H9 (cell line): ENCODE measurements around the gene REEP3. TPM values are rescaled to one million over a fixed set of nuclear protein-coding genes. Genes with fewer than 3 reads are reported as not detected.

ENCODE experiments used
- DNase-seq: peaks from one replicate; pipeline ENCODE4 v3.0.0-alpha.2; 2017
- H2AFZ ChIP-seq: one replicate; pipeline ENCODE4 v1.6.1; 2013; ENCODE audit warnings: mild to moderate bottlenecking, low read length, control low read depth, moderate library complexity
- H2AK5ac ChIP-seq: 2 replicates; pipeline ENCODE4 v1.6.1; 2013; ENCODE audit warnings: low read length, control low read depth, mixed read lengths; ENCODE audit not compliant: insufficient read length
- H2BK120ac ChIP-seq: one replicate; pipeline ENCODE4 v1.6.1; 2013; ENCODE audit warnings: low read depth, mild to moderate bottlenecking, low read length, control low read depth, inconsistent platforms; ENCODE audit not compliant: poor library complexity, severe bottlenecking
- H2BK12ac ChIP-seq: 2 replicates; pipeline ENCODE4 v1.6.1; 2013; ENCODE audit warnings: low read length, control low read depth, mixed read lengths, low read depth; ENCODE audit not compliant: insufficient read length
- H2BK15ac ChIP-seq: 2 replicates; pipeline ENCODE4 v1.6.1; 2013; ENCODE audit warnings: low read depth, low read length, control low read depth
- H2BK20ac ChIP-seq: one replicate; pipeline ENCODE4 v1.6.1; 2013; ENCODE audit warnings: low read depth, mild to moderate bottlenecking, low read length, control low read depth, inconsistent platforms; ENCODE audit not compliant: poor library complexity, severe bottlenecking
- H2BK5ac ChIP-seq: 2 replicates; pipeline ENCODE4 v1.6.1; 2013; ENCODE audit warnings: low read length, control low read depth, mixed read lengths; ENCODE audit not compliant: insufficient read length
- H3K14ac ChIP-seq: 2 replicates; pipeline ENCODE4 v1.6.1; 2013; ENCODE audit warnings: low read length, control low read depth; ENCODE audit not compliant: insufficient read depth
- H3K18ac ChIP-seq: 2 replicates; pipeline ENCODE4 v1.6.1; 2013; ENCODE audit warnings: low read depth, mild to moderate bottlenecking, mixed read lengths, low read length, control low read depth; ENCODE audit not compliant: insufficient read length
- H3K23ac ChIP-seq: 2 replicates; pipeline ENCODE4 v1.6.1; 2013; ENCODE audit warnings: low read length, control low read depth, mixed read lengths, low read depth; ENCODE audit not compliant: insufficient read length
- H3K23me2 ChIP-seq: 2 replicates; pipeline ENCODE4 v1.6.1; 2013; ENCODE audit warnings: low read depth, mild to moderate bottlenecking, mixed read lengths, low read length, control low read depth; ENCODE audit not compliant: insufficient read length, poor library complexity, severe bottlenecking
- H3K27ac ChIP-seq: 2 replicates; pipeline ENCODE4 v1.5.1; 2013; ENCODE audit warnings: low read length, control low read depth, mixed read lengths, low read depth; ENCODE audit not compliant: insufficient read length
- H3K27me3 ChIP-seq: 2 replicates; pipeline ENCODE4 v1.6.1; 2013; ENCODE audit warnings: low read length, control low read depth, inconsistent platforms; ENCODE audit not compliant: insufficient read depth
- H3K4ac ChIP-seq: 2 replicates; pipeline ENCODE4 v1.6.1; 2013; ENCODE audit warnings: low read depth, mild to moderate bottlenecking, control low read depth, inconsistent platforms, low read length, moderate library complexity
- H3K4me1 ChIP-seq: 2 replicates; pipeline ENCODE4 v1.6.1; 2013; ENCODE audit warnings: low read length, control low read depth, inconsistent platforms; ENCODE audit not compliant: insufficient read depth
- H3K4me2 ChIP-seq: 2 replicates; pipeline ENCODE4 v1.6.1; 2013; ENCODE audit warnings: low read length, control low read depth, mixed read lengths; ENCODE audit not compliant: insufficient read length, insufficient read depth
- H3K56ac ChIP-seq: 2 replicates; pipeline ENCODE4 v1.6.1; 2013; ENCODE audit warnings: low read depth, mild to moderate bottlenecking, mixed read lengths, low read length, control low read depth; ENCODE audit not compliant: insufficient read length
- H3K79me1 ChIP-seq: 2 replicates; pipeline ENCODE4 v1.6.1; 2013; ENCODE audit warnings: low read depth, mild to moderate bottlenecking, moderate library complexity, low read length, control low read depth, inconsistent platforms; ENCODE audit not compliant: insufficient read depth, poor library complexity, severe bottlenecking
- H3K79me2 ChIP-seq: 2 replicates; pipeline ENCODE4 v1.6.1; 2013; ENCODE audit warnings: low read length, control low read depth, inconsistent platforms; ENCODE audit not compliant: insufficient read depth
- H3K9ac ChIP-seq: 2 replicates; pipeline ENCODE4 v1.6.1; 2013; ENCODE audit warnings: low read length, control low read depth, mixed read lengths; ENCODE audit not compliant: insufficient read length; ENCODE audit errors: extremely low read depth
- H3K9me3 ChIP-seq: one replicate; pipeline ENCODE4 v1.6.1; 2013; ENCODE audit warnings: low read depth, low read length, inconsistent platforms; ENCODE audit not compliant: control insufficient read depth
- H3T11ph ChIP-seq: one replicate; pipeline ENCODE4 v1.6.1; 2013; ENCODE audit warnings: mild to moderate bottlenecking, low read length, control low read depth, inconsistent platforms
- H4K20me1 ChIP-seq: one replicate; pipeline ENCODE4 v1.6.1; 2013; ENCODE audit not compliant: control insufficient read depth, insufficient read length, insufficient read depth
- H4K5ac ChIP-seq: 2 replicates; pipeline ENCODE4 v1.6.1; 2013; ENCODE audit warnings: low read depth, mild to moderate bottlenecking, mixed read lengths, low read length, control low read depth; ENCODE audit not compliant: insufficient read length
- H4K8ac ChIP-seq: replicated peaks from 2 replicates; pipeline ENCODE4 v1.6.1; 2013; ENCODE audit warnings: low read length, control low read depth, mixed read lengths, low read depth; ENCODE audit not compliant: insufficient read length
- H4K91ac ChIP-seq: 2 replicates; pipeline ENCODE4 v1.6.1; 2013; ENCODE audit warnings: low read depth, mild to moderate bottlenecking, moderate library complexity, mixed read lengths, low read length, control low read depth; ENCODE audit not compliant: insufficient read length
- H3K27ac Mint-ChIP-seq, 3 experiments: 2 replicates in 2 of 3; 3 replicates in 1 of 3; pipeline ENCODE4 v1.8.0; 2020 to 2021; ENCODE audit warnings: mixed read lengths in 3 of 3, mild to moderate bottlenecking in 1 of 3, moderate library complexity in 1 of 3
- H3K27me3 Mint-ChIP-seq: 2 replicates; pipeline ENCODE4 v1.8.0; 2021; ENCODE audit warnings: low read depth, mild to moderate bottlenecking, moderate library complexity, mixed read lengths
- H3K36me3 Mint-ChIP-seq, 3 experiments: 2 replicates in 2 of 3; 3 replicates in 1 of 3; pipeline ENCODE4 v1.8.0; 2020 to 2021; ENCODE audit warnings: low read depth in 3 of 3, mixed read lengths in 3 of 3; ENCODE audit not compliant: insufficient read depth in 1 of 3
- H3K4me1 Mint-ChIP-seq, 2 experiments: 2 replicates each; pipeline ENCODE4 v1.8.0; 2020; ENCODE audit warnings: mixed read lengths in 2 of 2
- H3K4me3 Mint-ChIP-seq, 2 experiments: 2 replicates in 1 of 2; 3 replicates in 1 of 2; pipeline ENCODE4 v1.8.0; 2020 to 2021; ENCODE audit warnings: mild to moderate bottlenecking in 2 of 2, mixed read lengths in 2 of 2, moderate library complexity in 1 of 2
- H3K9me3 Mint-ChIP-seq, 2 experiments: 2 replicates in 1 of 2; 3 replicates in 1 of 2; pipeline ENCODE4 v1.8.0; 2020; ENCODE audit warnings: mild to moderate bottlenecking in 2 of 2, mixed read lengths in 2 of 2, moderate library complexity in 1 of 2
- WGBS: extraction: QIAGEN DNeasy Blood & Tissue Kit; methylation state at CpG from one replicate; pipeline ENCODE4 v1.1.7; 2013; ENCODE audit warnings: missing lambda C conversion rate, low lambda C conversion rate, mixed read lengths; ENCODE audit not compliant: insufficient read length; ENCODE audit errors: extremely low coverage; 5-methylcytosine and 5-hydroxymethylcytosine counted together
- total RNA-seq: library from RNA; stranded (reverse); gene quantifications from 2 replicates; pipeline ENCODE4 v1.2.1, GENCODE V29; 2021
- TF ChIP-seq, protein P1 (sequence below): fragments of 200-600 bp; sonication (generic); conservative IDR thresholded peaks from 3 replicates; pipeline ENCODE4 v1.8.0; 2021; ENCODE audit warnings: antibody characterized with exemption, mild to moderate bottlenecking

REEP3 gene
- total RNA-seq, 1 experiment from 2014 or later = 21.4 TPM

DNA sequence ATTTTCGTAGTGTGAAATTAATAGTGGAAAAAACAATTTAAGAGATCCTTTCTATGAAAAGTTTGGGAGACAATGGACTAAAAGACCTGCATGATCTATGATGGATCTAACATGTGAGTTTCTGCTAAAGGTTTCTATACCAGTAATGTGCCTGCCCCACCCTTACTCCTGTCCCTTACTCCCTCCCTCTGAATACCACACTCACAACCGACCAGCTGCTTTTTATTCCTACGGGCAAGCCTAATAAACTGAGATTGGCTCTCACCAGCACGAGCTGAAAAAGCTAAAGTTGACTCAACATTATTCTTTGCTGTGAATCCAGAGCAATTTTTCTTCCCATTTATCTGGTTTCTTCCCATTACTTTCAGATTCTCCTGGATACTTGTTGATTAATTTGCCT, 17.8 kb upstream of the REEP3 start:
- Histone ChIP-seq H3K79me2 (peaks cover 9% of the 10 kb centered on the region; the same call in 1 of the 2 replicates), H2BK5ac (no peak overlapping the region), H2BK120ac (no peak overlapping the region), H3K23ac (no peak overlapping the region), H3K9me3 (no peaks in the 10 kb centered on the region), H3K4me2 (no peak overlapping the region), H4K8ac (no peak overlapping the region), H3K27me3 (no peaks in the 10 kb centered on the region), H3K79me1 (no peaks in the 10 kb centered on the region), H3K9ac (no peak overlapping the region), H3K23me2 (no peaks in the 10 kb centered on the region), H2AK5ac (no peak overlapping the region), H4K5ac (no peak overlapping the region), H2AFZ (no peak overlapping the region), H2BK15ac (no peak overlapping the region), H3K27ac (peak overlapping the region; percentile 75), H3K56ac (no peak overlapping the region), H3K4ac (no peak overlapping the region), H3K4me1 (peaks cover 11% of the 10 kb centered on the region; the same call in 1 of the 2 replicates), H2BK12ac (no peak overlapping the region), H4K91ac (no peak overlapping the region), H3K18ac (no peak overlapping the region), H2BK20ac (no peak overlapping the region), H3K14ac (no peak overlapping the region), H3T11ph (no peak overlapping the region), H4K20me1 (no peaks in the 10 kb centered on the region)
- DNase-seq = no peak
- TF ChIP-seq, protein P1, sequence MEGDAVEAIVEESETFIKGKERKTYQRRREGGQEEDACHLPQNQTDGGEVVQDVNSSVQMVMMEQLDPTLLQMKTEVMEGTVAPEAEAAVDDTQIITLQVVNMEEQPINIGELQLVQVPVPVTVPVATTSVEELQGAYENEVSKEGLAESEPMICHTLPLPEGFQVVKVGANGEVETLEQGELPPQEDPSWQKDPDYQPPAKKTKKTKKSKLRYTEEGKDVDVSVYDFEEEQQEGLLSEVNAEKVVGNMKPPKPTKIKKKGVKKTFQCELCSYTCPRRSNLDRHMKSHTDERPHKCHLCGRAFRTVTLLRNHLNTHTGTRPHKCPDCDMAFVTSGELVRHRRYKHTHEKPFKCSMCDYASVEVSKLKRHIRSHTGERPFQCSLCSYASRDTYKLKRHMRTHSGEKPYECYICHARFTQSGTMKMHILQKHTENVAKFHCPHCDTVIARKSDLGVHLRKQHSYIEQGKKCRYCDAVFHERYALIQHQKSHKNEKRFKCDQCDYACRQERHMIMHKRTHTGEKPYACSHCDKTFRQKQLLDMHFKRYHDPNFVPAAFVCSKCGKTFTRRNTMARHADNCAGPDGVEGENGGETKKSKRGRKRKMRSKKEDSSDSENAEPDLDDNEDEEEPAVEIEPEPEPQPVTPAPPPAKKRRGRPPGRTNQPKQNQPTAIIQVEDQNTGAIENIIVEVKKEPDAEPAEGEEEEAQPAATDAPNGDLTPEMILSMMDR = no peak
- H3K27ac Mint-ChIP-seq = peak overlapping the region; percentile 17 to 98 (median 23); a peak in 4 of 7 replicates
- H3K9me3 Mint-ChIP-seq = no peaks in the 10 kb centered on the region; a peak in 1 of 5 replicates
- no peaks in the 10 kb centered on the region for H3K27me3 Mint-ChIP-seq
- peaks cover 3 to 6% (median 4%) of the 10 kb centered on the region in 3 experiments; a peak in 4 of 7 replicates for H3K36me3 Mint-ChIP-seq
- no peak overlapping the region for H3K4me3 Mint-ChIP-seq
- peaks cover 32 to 34% of the 10 kb centered on the region in 2 experiments for H3K4me1 Mint-ChIP-seq
- WGBS = no CpG with 5 or more reads among the region's 4 CpGs
